ENCODE measurements around the gene ASAP3. TPM values are rescaled to one million over a fixed set of nuclear protein-coding genes. Genes with fewer than 3 reads are reported as not detected.
"Not testable (repeated sequence)": the region's sequence is repeated elsewhere in the genome, so short reads cannot be mapped to it uniquely, and the experiment has no call there.

Gene ASAP3
- total RNA-seq, 1 donor from 2014 or later = 37.6 TPM

DNA sequence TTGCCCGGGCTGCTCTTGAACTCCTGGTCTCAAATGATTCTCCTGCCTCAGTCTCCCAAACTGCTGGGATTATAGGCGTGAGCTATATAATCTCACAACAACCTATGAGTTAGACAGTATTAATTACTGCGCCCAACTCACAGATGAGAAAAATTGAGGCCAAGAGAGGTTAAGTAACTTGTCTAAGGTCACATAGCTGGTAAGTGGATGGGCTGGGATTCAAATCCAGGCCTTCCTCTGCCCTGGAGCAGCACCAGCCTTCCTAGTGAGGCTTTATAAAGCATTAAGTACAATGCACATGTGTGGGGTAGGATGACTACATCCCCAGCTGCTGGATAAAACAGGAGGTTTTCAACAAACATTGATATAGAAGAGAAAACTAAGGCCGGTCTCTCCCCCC, 31.9 kb upstream of the ASAP3 start:
- no peak for DNase-seq (ENCODE audit: low spot score)

DNA sequence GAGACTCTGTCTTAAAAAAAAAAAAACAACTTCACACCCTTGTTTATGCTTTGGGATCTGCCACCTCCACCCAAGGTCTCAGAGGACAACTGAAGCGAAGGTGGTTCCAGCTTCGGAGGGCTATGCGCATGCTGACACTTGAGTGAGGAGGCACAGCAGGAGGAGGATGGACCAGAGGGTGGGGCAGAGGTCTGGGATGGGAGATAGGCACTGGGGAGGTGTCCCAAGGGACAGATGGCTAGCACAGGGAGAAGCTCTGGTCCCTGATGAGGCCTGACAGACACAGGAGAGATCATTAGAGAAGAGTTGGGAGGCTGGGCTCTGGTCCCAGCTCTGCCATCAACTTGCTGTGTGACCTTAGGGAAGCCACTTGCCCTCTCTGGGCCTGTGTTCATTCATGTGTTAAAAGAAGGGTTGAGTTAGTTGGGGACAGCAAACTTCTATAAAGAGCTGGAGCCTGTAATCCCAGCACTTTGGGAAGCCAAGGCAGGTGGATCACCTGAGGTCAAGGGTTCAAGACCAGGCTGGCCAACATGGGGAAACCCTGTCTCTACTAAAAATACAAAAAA, 30.2 kb upstream of the ASAP3 start:
- DNase-seq (ENCODE audit: low spot score) = no peak

- no peak for DNase-seq (ENCODE audit: low spot score)
Measured at GRCh38 chr1:23509896-23510295, 25.9 kb upstream of the ASAP3 start.

DNA sequence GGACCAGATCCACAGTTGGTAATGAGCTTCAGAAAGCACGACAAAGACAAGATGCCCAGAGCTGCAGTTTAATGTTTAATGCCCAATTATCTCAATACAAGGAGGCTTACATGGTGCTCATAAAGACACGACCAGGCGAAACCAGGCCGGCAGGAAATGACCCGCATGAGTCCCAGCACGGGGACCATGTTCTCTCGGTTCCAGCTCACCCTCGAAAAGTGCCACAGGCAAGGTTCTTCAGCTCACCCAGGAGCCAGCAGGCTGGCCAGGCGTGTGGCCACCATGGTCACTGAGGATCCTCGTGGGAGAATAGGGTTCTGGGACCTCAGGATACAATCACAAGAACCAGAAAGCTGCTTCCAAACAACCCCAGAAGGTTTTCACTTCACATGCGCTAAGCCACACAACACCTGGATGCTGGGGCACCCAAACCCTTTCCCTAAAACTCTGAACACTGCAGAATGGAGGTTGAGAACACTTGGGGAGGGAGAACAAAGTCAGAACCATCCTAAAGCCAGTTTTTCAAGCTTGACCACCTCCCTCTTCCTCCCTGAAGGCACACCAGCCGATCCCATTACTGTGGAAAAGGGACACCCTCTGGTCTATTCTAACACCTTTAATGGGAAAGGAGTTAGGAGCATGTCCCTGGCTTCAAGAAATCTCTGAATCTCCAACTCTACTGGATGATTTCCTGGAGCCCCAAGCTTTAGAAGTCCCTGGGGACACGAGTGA, 22.6 kb upstream of the ASAP3 start:
- no peak for DNase-seq (ENCODE audit: low spot score)

DNA sequence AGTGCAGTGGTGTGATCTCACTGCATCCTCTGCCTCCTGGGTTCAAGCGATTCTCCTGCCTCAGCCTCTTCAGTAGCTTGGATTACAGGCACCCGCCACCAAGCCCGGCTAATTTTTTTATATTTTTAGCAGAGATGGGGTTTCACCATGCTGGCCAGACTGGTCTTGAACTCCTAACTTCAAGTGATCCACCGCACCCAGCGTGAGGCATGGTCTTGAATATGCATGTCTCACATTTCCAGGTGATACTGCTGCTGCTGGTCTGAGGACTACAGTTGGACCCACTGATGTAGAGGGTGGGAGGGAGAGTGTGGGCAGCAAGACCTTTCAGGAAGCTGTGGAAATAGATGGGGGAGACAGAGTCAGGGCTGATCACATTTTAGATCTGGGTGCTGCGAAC, 21.9 kb upstream of the ASAP3 start:
- no peak for DNase-seq (ENCODE audit: low spot score)

DNA sequence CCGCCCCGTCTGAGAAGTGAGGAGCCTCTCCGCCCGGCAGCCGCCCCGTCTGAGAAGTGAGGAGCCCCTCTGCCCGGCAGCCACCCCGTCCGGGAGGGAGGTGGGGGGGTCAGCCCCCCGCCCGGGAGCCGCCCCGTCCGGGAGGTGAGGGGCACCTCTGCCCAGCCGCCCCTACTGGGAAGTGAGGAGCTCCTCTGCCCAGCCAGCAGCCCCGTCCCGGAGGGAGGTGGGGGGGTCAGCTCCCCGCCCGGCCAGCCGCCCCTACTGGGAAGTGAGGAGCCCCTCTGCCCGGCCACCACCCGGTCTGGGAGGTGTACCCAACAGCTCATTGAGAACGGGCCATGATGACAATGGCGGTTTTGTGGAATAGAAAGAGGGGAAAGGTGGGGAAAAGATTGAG, 20.2 kb upstream of the ASAP3 start:
- DNase-seq (ENCODE audit: low spot score) = not testable (repeated sequence)

DNA sequence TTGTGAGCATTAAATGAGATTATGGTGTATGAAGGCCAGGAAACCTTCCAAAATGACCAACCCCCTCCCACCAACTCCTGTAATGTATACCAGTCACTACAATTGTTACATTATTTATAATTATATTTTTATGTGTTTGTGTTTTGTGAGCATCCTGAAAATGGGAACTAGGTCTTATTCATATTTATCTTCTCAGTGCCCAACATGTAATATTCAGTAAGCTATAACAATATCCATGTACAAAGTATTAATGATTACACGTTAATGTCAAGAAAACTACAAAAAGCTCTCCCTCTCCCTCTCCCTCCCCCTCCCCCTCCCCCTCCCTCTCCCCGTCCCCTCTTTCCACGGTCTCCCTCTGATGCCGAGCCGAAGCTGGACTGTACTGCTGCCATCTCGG, 19.0 kb upstream of the ASAP3 start:
- DNase-seq (ENCODE audit: low spot score) = no peak

DNA sequence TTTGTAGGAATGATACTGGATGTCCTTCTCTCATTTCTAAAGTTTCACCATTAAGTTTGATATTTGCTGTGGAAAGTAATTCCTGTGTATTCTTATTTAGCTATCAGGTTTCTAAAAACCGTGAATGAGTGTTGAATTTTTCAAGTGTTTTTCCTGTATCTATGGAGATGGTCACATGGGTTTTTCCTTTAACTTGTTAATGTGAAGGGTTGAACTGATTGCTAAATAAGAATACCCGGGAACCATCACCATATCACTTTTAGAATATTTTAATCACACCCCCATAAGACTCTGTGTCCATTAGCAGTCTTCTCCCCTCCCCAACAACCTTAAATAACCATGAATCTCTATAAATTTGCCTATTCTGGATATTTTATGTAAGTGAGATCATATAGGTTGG, 16.5 kb upstream of the ASAP3 start:
- DNase-seq (ENCODE audit: low spot score) = no peak

- DNase-seq (ENCODE audit: low spot score) = no peak
Measured at GRCh38 chr1:23497777-23498439, 13.9 kb upstream of the ASAP3 start.

GRCh38 chr1:23496490-23497181, 12.7 kb upstream of the ASAP3 start:
- DNase-seq (ENCODE audit: low spot score) = no peak

DNA sequence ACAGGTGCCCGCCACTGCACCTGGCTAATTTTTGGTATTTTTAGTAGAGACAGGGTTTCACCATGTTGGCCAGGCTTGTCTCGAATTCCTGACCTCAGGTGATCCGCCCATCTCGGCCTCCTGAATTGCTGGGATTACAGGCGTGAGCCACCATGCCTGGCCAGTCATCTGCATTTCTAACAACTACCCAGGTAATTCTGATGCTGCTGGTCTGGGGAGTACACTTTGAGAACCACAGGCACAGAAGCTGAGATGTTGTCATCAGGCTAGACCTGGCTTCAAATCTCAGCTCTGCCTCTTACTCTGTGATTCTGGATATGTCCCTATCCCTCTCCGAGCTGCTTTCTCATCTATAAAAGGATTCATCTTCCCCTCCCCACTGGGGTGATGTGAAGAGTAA, 10.9 kb upstream of the ASAP3 start:
- DNase-seq (ENCODE audit: low spot score) = not testable (repeated sequence)

DNA sequence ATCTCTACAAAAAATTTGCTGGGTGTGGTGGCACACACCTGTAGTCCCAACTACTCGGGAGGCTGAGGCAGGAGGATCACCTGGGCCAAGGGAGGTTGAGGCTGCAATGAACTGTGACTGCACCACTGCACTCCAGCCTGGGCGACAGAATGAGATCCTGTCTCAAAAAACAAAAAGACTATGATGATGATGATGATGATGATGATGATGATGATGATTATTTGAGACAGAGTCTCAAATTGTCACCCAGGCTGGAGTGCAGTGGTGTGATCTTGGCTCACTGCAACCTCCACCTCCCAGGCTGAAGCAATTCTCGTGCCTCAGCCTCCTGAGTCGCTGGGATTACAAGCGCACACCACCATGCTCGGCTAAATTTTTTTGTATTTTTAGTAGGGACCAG, 8.8 kb upstream of the ASAP3 start:
- not testable (repeated sequence) for DNase-seq (ENCODE audit: low spot score)

DNA sequence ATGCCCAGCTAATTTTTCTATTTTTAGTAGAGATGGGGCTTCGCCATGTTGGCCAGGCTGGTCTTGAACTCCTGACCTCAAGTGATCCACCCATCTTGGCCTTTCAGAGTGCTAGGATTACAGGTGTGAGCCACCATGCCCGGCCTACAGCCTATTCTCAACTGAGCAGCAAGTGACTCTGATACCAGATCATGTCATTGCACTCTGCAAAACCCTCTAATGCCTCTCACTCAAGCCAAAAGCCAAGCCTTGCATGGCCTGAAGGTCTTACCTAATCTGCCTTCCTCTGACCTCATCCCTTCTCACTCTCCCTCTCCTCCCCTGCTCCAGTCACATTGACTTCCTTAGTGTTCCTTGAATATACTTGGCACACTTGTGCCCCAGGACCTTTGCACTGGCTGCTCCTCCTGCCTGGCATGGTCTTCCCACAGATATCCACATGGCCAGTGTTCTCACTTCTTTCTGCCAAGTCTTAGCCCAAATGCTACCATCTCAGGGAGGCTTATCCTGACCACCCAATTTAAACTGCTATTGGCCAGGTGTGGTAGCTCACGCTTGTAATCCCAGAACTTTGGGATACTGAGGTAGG, 8.2 kb upstream of the ASAP3 start:
- no peak for DNase-seq (ENCODE audit: low spot score)

- DNase-seq (ENCODE audit: low spot score) = no peak
Measured at GRCh38 chr1:23489842-23490241, 5.9 kb upstream of the ASAP3 start.

- DNase-seq (ENCODE audit: low spot score) = no peak
Measured at GRCh38 chr1:23485002-23485332, 988 bp upstream of the ASAP3 start.

- DNase-seq (ENCODE audit: low spot score) = peak; percentile 96
Measured at GRCh38 chr1:23484253-23485001, 448 bp upstream of the ASAP3 start.

- no peak for DNase-seq (ENCODE audit: low spot score)
Measured at GRCh38 chr1:23481904-23482303, 2.1 kb downstream of the ASAP3 start.

- DNase-seq (ENCODE audit: low spot score) = no peak
Measured at GRCh38 chr1:23481026-23481597, 2.9 kb downstream of the ASAP3 start.

DNA sequence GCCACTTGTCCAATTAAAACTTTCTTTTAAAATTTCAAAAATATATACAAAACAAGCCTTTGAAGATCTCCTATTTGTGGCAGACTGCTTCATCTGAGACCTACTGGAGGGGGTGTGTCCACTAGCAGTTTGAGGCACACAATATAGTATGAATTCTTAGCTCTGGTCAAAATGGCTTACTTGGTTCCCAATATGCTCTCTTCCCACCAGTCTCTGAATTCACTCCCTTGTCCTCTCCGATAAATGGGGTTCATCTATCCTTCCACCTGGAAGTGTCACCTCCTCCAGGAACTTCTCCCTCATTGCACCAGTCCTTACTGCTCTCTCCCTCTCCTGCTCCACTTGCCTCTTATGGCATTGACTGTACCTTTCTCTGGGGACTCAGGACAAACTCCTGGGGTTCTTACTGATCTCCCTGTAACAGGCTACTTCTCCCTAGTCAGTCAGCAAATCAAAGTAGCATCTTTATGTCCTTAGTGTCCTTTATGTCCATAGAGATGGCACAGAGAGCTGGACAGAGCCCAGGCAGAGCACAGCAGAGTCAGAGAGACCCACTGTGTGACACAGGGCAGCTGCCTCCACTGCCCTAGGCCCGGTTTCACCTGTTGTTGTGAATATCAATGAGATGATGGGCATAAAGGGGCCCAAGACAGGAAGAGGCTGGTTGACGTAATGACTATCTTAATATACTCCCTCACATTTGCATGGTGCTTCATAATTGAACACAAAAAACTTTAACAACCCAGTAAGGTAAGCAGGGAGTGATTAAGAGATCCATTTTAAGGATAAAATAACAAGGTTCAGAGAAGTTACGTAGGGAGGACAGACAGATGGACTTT, 3.6 kb downstream of the ASAP3 start:
- no peak for DNase-seq (ENCODE audit: low spot score)

DNA sequence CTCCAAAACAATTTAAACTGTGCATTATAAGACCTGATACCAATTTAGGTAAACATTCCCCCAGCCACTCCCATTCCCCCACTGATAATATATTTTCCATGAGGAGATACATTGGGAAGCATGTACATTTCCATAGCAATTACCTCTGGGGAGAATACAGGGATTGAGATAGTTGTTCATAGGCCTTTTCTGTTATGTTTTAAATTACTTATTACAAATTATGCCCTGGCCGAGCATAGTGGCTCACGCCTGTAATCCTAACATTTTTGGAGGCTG, 4.4 kb downstream of the ASAP3 start:
- no peak for DNase-seq (ENCODE audit: low spot score)
